HepG2 (cell line): ENCODE measurements around the gene MRPL43. TPM values are rescaled to one million over a fixed set of nuclear protein-coding genes. Genes with fewer than 3 reads are reported as not detected.

Experiments used
- ATAC-seq: fragments of 200-7000 bp; cut with Tn5 transposase; 3 replicates; pipeline ENCODE4 v1.9.1; 2020; ENCODE audit warnings: mild to moderate bottlenecking, moderate library complexity
- BruUV-seq: library from RNA; stranded (reverse); fragments of 400-500 nt; replicated peaks from 2 replicates; lab custom pipeline; 2021; lab: Mats Ljungman, UMichigan
- CTCF ChIA-PET: fragments of 300-600 bp; formaldehyde crosslinking; extraction: SDS; loops from one replicate; lab custom pipeline; 2021; ENCODE audit warnings: low total read pairs, inconsistent platforms, low intra/inter-chr PET ratio; lab: Yijun Ruan, JAX
- POLR2A ChIA-PET: fragments of 350-600 bp; sonication (Branson Sonifier 250); formaldehyde crosslinking; loops from one replicate; lab custom pipeline; 2020; ENCODE audit warnings: antibody characterized with exemption, inconsistent platforms; lab: Yijun Ruan, JAX
- DNase-seq: peaks from one replicate; pipeline ENCODE4 v3.0.0-alpha.2; 2015; ENCODE audit warnings: low spot score
- FAIRE-seq: peaks from 3 replicates; lab custom pipeline; 2011; peaks lifted over from hg19 to GRCh38; lab: Jason Lieb, UNC
- H2AFZ ChIP-seq: one replicate; pipeline ENCODE4 v1.6.1; 2011; ENCODE audit warnings: low read length, inconsistent platforms
- H3K27ac ChIP-seq: fragments of 300-600 bp; 3 replicates; pipeline ENCODE4 v1.8.0; 2011; ENCODE audit warnings: mixed run types, mild to moderate bottlenecking, mixed read lengths, low read length, inconsistent platforms; ENCODE audit not compliant: insufficient read depth; ENCODE audit errors: extremely low read length
- H3K27me3 ChIP-seq, 2 experiments: fragments of 200-600 bp in 1 of 2; 2 replicates in 1 of 2; 3 replicates in 1 of 2; pipeline versions ENCODE4 v1.6.0 to v1.8.0; 2011; ENCODE audit warnings: low read length in 2 of 2, mild to moderate bottlenecking in 2 of 2, moderate library complexity in 2 of 2, inconsistent platforms in 1 of 2; ENCODE audit not compliant: insufficient read depth in 2 of 2, control insufficient read depth in 1 of 2
- H3K36me3 ChIP-seq, 2 experiments: fragments of 200-600 bp in 1 of 2; replicated peaks in 1 of 2; 2 replicates in 1 of 2; 3 replicates in 1 of 2; pipeline versions ENCODE4 v1.5.1 to v1.8.0; 2011; ENCODE audit warnings: low read length in 2 of 2, inconsistent platforms in 1 of 2; ENCODE audit not compliant: insufficient read depth in 2 of 2, control insufficient read depth in 1 of 2
- H3K4me1 ChIP-seq: 2 replicates; pipeline ENCODE4 v1.5.1; 2012; ENCODE audit warnings: low read length, inconsistent platforms; ENCODE audit not compliant: insufficient read depth
- H3K4me2 ChIP-seq: 2 replicates; pipeline ENCODE4 v1.6.0; 2011; ENCODE audit warnings: low read depth, low read length, inconsistent platforms
- H3K4me3 ChIP-seq, 3 experiments: fragments of 200-600 bp in 1 of 3; sonication (generic), shearing (Covaris generic) in 1 of 3; replicated peaks in 1 of 3; 2 replicates each; pipeline ENCODE4 v1.5.1; 2011 to 2016; ENCODE audit warnings: low read length in 3 of 3, inconsistent platforms in 2 of 3, low read depth in 2 of 3, mild to moderate bottlenecking in 2 of 3, control low read depth in 1 of 3, mixed read lengths in 1 of 3; ENCODE audit not compliant: insufficient read depth in 1 of 3
- H3K79me2 ChIP-seq: one replicate; pipeline ENCODE4 v1.6.1; 2011; ENCODE audit warnings: low read length, inconsistent platforms; ENCODE audit not compliant: insufficient read depth
- H3K9ac ChIP-seq: 2 replicates; pipeline ENCODE4 v1.6.0; 2011; ENCODE audit warnings: mild to moderate bottlenecking, low read depth, low read length, inconsistent platforms; ENCODE audit not compliant: insufficient read depth
- H3K9me3 ChIP-seq: 2 replicates; pipeline ENCODE4 v1.5.1; 2012; ENCODE audit warnings: mild to moderate bottlenecking, low read length
- H4K20me1 ChIP-seq: 2 replicates; pipeline ENCODE4 v1.6.0; 2011; ENCODE audit warnings: inconsistent platforms, mild to moderate bottlenecking, low read length, moderate library complexity; ENCODE audit not compliant: insufficient read depth
- AGO1 ChIP-seq: fragments of 200-400 bp; formaldehyde crosslinking; IDR thresholded peaks from 2 replicates; pipeline ENCODE4 v1.6.1; 2017; ENCODE audit warnings: mild to moderate bottlenecking, low read depth, low read length, moderate library complexity; ENCODE audit not compliant: poor library complexity, severe bottlenecking
- GLI4 ChIP-seq: sonication (generic); formaldehyde crosslinking; IDR thresholded peaks from 2 replicates; pipeline ENCODE4 v1.5.1; 2020; ENCODE audit warnings: missing genetic modification reagents, mild to moderate bottlenecking, moderate library complexity, borderline replicate concordance
- KLF12 ChIP-seq: sonication (generic); formaldehyde crosslinking; IDR thresholded peaks from 2 replicates; pipeline ENCODE4 v1.4.0; 2020; ENCODE audit warnings: missing genetic modification reagents, borderline replicate concordance
- PATZ1 ChIP-seq: sonication (generic); formaldehyde crosslinking; IDR thresholded peaks from 2 replicates; pipeline ENCODE4 v1.4.0; 2020; ENCODE audit warnings: missing genetic modification reagents
- RBM39 ChIP-seq: fragments of 200-400 bp; formaldehyde crosslinking; IDR thresholded peaks from one replicate; pipeline ENCODE4 v1.6.1; 2018; ENCODE audit warnings: antibody characterized with exemption, mild to moderate bottlenecking, low read depth, low read length; ENCODE audit not compliant: poor library complexity, severe bottlenecking
- YY1 ChIP-seq: IDR thresholded peaks from 2 replicates; pipeline ENCODE4 v1.6.1; 2011; ENCODE audit warnings: low read length, low read depth, moderate library complexity, mild to moderate bottlenecking; ENCODE audit not compliant: insufficient read depth, insufficient replicate concordance
- ZFP82 ChIP-seq: sonication (generic); formaldehyde crosslinking; IDR thresholded peaks from 2 replicates; pipeline ENCODE4 v1.5.1; 2020; ENCODE audit warnings: mild to moderate bottlenecking, missing genetic modification reagents, borderline replicate concordance
- ZNF850 ChIP-seq: sonication (generic); formaldehyde crosslinking; conservative IDR thresholded peaks from 2 replicates; pipeline ENCODE4 v1.9.0; 2021; ENCODE audit warnings: mild to moderate bottlenecking, missing genetic modification reagents
- WGBS: methylation state at CpG from one replicate; pipeline ENCODE4 v1.1.6; 2017; ENCODE audit warnings: low lambda C conversion rate; 5-methylcytosine and 5-hydroxymethylcytosine counted together
- in situ Hi-C: cut with HindIII; loops from 2 replicates; pipeline ENCODE4 v1.10.0; 2017; ENCODE audit warnings: low pct_unique_long_range_greater_than_20kb; ENCODE audit not compliant: extremely low pct_ligation_motif_present
- intact Hi-C: fragments of 100-400 bp; cut with micrococcal nuclease; formaldehyde crosslinking; loops from one replicate; pipeline ENCODE4 v1.10.0; 2022; ENCODE audit not compliant: unreplicated experiment
- polyA plus RNA-seq, 8 experiments: library from polyadenylated mRNA; depleted of rRNA in 3 of 8; stranded (reverse) in 7 of 8; unstranded in 1 of 8; fragments of >200 nt; fragmentation: Illumina TruSeq in 4 of 8; extraction: Trizol in 4 of 8; gene quantifications; 2 replicates each; pipeline versions ENCODE4 v1.2.1 to v1.2.3, GENCODE V29; 2011 to 2016; ENCODE audit warnings: low read depth in 4 of 8, missing spikeins in 1 of 8, mixed read lengths in 1 of 8; ENCODE audit not compliant: insufficient read depth in 1 of 8
- total RNA-seq, 5 experiments: library from RNA; depleted of rRNA; stranded (reverse); fragments of >200 nt; fragmentation: Illumina TruSeq; extraction: Trizol; gene quantifications; 2 replicates each; pipeline ENCODE4 v1.2.3, GENCODE V29; 2016; ENCODE audit warnings: low read depth in 1 of 5
- TF ChIP-seq, protein P1 (sequence below): sonication (generic); formaldehyde crosslinking; conservative IDR thresholded peaks from 2 replicates; pipeline ENCODE4 v1.4.0; 2020; ENCODE audit warnings: missing genetic modification reagents
- TF ChIP-seq, protein P2 (sequence below), 2 experiments: sonication (generic) in 1 of 2; formaldehyde crosslinking in 1 of 2; IDR thresholded peaks; 2 replicates each; pipeline versions ENCODE4 v1.6.1 to v1.9.0; 2014 to 2022; ENCODE audit warnings: antibody characterized with exemption in 1 of 2, borderline replicate concordance in 1 of 2, inconsistent platforms in 1 of 2, low read depth in 1 of 2, missing genetic modification reagents in 1 of 2
- TF ChIP-seq, protein P3 (sequence below): sonication (generic); formaldehyde crosslinking; IDR thresholded peaks from 2 replicates; pipeline ENCODE4 v1.5.0; 2020; ENCODE audit warnings: missing genetic modification reagents, mild to moderate bottlenecking, borderline replicate concordance

Gene MRPL43
- total and polyA plus RNA-seq, 2 of the 13 experiments (the other 11 are each of a cell fraction or from before 2014, with no cell fraction given) = 71.0 to 73.7 TPM

GRCh38 chr10:100999742-101000126, 12.4 kb upstream of the MRPL43 start, which contains the start of gene LZTS2:
Gene LZTS2 (plus strand): TSS chr10:100999808. CDS start chr10:101002539, 2,731 bp downstream.
- no peak for DNase-seq
- CTCF ChIA-PET = interaction anchor here (8.5 kb wide), 1 partner anchor 13 kb away, joined by 240 read pairs; no protein-coding TSS in a partner anchor
- H3K27ac ChIP-seq = peak within 1 kb of the TSS; percentile 89
- in situ Hi-C loops (no loop called here), intact Hi-C loops (no loop called here)
- no TSS peak for BruUV-seq
- peaks cover 32% of the 10 kb centered on the region for H3K4me1 ChIP-seq
- no peak within 1 kb of the TSS for H2AFZ ChIP-seq
- H3K4me2 ChIP-seq = peak within 1 kb of the TSS; percentile 98
- POLR2A ChIA-PET = interaction anchor here (3.8 to 23.0 kb wide), 5 partner anchors 9 to 32 kb away, joined by 18 to 277 read pairs (median 56); partner anchors contain the start of genes MRPL43, PDZD7, SEMA4G and SFXN3
- H4K20me1 ChIP-seq = no peaks in the 10 kb centered on the region; the same call in 1 of the 2 replicates
- no peaks in the 10 kb centered on the region for H3K9me3 ChIP-seq
- peak within 1 kb of the TSS; percentile 95 for H3K9ac ChIP-seq
- peaks cover 8 to 20% of the 10 kb centered on the region in 2 experiments; a peak in 4 of 5 replicates for H3K36me3 ChIP-seq
- no peak for FAIRE-seq
- 3% methylated on average over 5 of the region's 44 CpGs for WGBS
- ATAC-seq = peak; percentile 11
- H3K4me3 ChIP-seq = peak within 1 kb of the TSS; percentile 91 to 99 (median 98)
- peaks cover 32% of the 10 kb centered on the region for H3K79me2 ChIP-seq
- H3K27me3 ChIP-seq = no peaks in the 10 kb centered on the region; a peak in 1 of 5 replicates
- peak; percentile 6 for TF ChIP-seq AGO1
- TF ChIP-seq PATZ1 (CRISPR knock-in tag) = no peak
- TF ChIP-seq GLI4 (CRISPR knock-in tag) = no peak
- no peak for TF ChIP-seq ZNF850 (CRISPR knock-in tag)
- TF ChIP-seq, protein P1, sequence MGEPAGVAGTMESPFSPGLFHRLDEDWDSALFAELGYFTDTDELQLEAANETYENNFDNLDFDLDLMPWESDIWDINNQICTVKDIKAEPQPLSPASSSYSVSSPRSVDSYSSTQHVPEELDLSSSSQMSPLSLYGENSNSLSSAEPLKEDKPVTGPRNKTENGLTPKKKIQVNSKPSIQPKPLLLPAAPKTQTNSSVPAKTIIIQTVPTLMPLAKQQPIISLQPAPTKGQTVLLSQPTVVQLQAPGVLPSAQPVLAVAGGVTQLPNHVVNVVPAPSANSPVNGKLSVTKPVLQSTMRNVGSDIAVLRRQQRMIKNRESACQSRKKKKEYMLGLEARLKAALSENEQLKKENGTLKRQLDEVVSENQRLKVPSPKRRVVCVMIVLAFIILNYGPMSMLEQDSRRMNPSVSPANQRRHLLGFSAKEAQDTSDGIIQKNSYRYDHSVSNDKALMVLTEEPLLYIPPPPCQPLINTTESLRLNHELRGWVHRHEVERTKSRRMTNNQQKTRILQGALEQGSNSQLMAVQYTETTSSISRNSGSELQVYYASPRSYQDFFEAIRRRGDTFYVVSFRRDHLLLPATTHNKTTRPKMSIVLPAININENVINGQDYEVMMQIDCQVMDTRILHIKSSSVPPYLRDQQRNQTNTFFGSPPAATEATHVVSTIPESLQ (CRISPR knock-in tag) = no peak
- TF ChIP-seq, protein P2, sequence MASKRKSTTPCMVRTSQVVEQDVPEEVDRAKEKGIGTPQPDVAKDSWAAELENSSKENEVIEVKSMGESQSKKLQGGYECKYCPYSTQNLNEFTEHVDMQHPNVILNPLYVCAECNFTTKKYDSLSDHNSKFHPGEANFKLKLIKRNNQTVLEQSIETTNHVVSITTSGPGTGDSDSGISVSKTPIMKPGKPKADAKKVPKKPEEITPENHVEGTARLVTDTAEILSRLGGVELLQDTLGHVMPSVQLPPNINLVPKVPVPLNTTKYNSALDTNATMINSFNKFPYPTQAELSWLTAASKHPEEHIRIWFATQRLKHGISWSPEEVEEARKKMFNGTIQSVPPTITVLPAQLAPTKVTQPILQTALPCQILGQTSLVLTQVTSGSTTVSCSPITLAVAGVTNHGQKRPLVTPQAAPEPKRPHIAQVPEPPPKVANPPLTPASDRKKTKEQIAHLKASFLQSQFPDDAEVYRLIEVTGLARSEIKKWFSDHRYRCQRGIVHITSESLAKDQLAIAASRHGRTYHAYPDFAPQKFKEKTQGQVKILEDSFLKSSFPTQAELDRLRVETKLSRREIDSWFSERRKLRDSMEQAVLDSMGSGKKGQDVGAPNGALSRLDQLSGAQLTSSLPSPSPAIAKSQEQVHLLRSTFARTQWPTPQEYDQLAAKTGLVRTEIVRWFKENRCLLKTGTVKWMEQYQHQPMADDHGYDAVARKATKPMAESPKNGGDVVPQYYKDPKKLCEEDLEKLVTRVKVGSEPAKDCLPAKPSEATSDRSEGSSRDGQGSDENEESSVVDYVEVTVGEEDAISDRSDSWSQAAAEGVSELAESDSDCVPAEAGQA (IDR thresholded peaks at IDR 0.05; ENCODE audit: low read depth) = no peak
- TF ChIP-seq, protein P2 (CRISPR knock-in tag; IDR thresholded peaks at IDR 0.05; ENCODE audit: borderline replicate concordance) = 0 out of 2 replicates have a peak, but pooled peaks have one; percentile 2
- peak; percentile 3; the same call in 1 of the 2 replicates for TF ChIP-seq ZFP82
- 0 out of 2 replicates have a peak, but pooled peaks have one; percentile 16 for TF ChIP-seq KLF12 (CRISPR knock-in tag)
- TF ChIP-seq, protein P3, sequence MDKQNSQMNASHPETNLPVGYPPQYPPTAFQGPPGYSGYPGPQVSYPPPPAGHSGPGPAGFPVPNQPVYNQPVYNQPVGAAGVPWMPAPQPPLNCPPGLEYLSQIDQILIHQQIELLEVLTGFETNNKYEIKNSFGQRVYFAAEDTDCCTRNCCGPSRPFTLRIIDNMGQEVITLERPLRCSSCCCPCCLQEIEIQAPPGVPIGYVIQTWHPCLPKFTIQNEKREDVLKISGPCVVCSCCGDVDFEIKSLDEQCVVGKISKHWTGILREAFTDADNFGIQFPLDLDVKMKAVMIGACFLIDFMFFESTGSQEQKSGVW = peak; percentile 54; the same call in 1 of the 2 replicates
- no peak for TF ChIP-seq YY1
- peak; percentile 13 for TF ChIP-seq RBM39
